Calu3 (cell line): ENCODE results near the gene PDZD2. TPM values are rescaled to one million over a fixed set of nuclear protein-coding genes. Genes with fewer than 3 reads are reported as not detected.

Experiments used
- BruUV-seq: library from RNA; stranded (reverse); fragments of 400-500 nt; replicated peaks from 2 replicates; lab custom pipeline; 2021; lab: Mats Ljungman, UMichigan
- CTCF ChIA-PET: fragments of 300-600 bp; sonication (Branson Sonifier 250); formaldehyde crosslinking; loops from one replicate; lab custom pipeline; 2022; ENCODE audit warnings: antibody characterized with exemption; lab: Charles Lee
- DNase-seq: peaks from one replicate; pipeline ENCODE4 v3.0.0; 2022
- H3K27ac Mint-ChIP-seq: one replicate; pipeline ENCODE4 v1.8.0; 2022; ENCODE audit warnings: mixed read lengths; ENCODE audit not compliant: unreplicated experiment
- H3K27me3 Mint-ChIP-seq: one replicate; pipeline ENCODE4 v1.8.0; 2022; ENCODE audit warnings: mixed read lengths; ENCODE audit not compliant: unreplicated experiment
- H3K36me3 Mint-ChIP-seq: one replicate; pipeline ENCODE4 v1.8.0; 2022; ENCODE audit warnings: mild to moderate bottlenecking, moderate library complexity, mixed read lengths; ENCODE audit not compliant: insufficient read depth, unreplicated experiment
- H3K4me1 Mint-ChIP-seq: one replicate; pipeline ENCODE4 v1.8.0; 2022; ENCODE audit warnings: mild to moderate bottlenecking, low read depth, mixed read lengths; ENCODE audit not compliant: unreplicated experiment
- H3K4me3 Mint-ChIP-seq: one replicate; pipeline ENCODE4 v1.8.0; 2022; ENCODE audit warnings: mild to moderate bottlenecking, low read depth, moderate library complexity, mixed read lengths; ENCODE audit not compliant: unreplicated experiment
- H3K9me3 Mint-ChIP-seq: one replicate; pipeline ENCODE4 v1.8.0; 2022; ENCODE audit warnings: low read depth, mixed read lengths; ENCODE audit not compliant: unreplicated experiment
- CTCF ChIP-seq: fragments of 200-600 bp; IDR thresholded peaks from one replicate; pipeline ENCODE4 v1.8.0; 2022; ENCODE audit warnings: antibody characterized with exemption; ENCODE audit not compliant: unreplicated experiment
- intact Hi-C: fragments of 100-400 bp; cut with micrococcal nuclease; formaldehyde crosslinking; loops from one replicate; pipeline ENCODE4 v1.10.0; 2022; ENCODE audit not compliant: unreplicated experiment
- total RNA-seq: library from RNA; stranded (reverse); gene quantifications from 2 replicates; pipeline ENCODE4 v1.2.3, GENCODE V29; 2022

PDZD2 gene
- total RNA-seq, 1 experiment from 2014 or later: 0.97 TPM

DNA sequence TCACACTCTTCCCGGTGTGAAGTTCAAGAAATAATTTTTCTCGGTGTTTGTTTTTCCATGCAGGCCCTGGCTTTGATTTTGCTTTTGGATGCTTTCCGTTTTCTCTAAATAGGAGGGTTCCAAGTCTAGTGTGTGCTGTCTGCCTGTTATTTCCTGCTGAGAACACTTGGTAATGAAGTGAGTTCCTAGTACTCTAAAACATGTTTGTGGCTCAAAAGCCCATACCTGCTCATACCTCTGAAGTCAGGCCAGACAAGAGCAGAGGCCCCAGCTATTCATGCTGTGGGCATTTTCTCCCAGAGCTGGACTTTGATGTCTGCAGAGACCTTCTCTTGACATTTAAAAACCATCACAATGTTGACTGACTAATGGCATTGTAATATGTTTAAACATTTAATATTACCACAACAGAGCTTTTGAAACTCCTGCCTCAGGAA lies 324.0 kb downstream of the PDZD2 start:
- Mint-ChIP-seq H3K4me1 (no peaks in the 10 kb centered on the region), H3K9me3 (no peaks in the 10 kb centered on the region), H3K4me3 (no peak overlapping the region), H3K36me3 (no peaks in the 10 kb centered on the region), H3K27me3 (peaks cover 42% of the 10 kb centered on the region), H3K27ac (no peak overlapping the region)
- CTCF ChIA-PET: no interaction called here
- no peak for TF ChIP-seq CTCF
- intact Hi-C loops: no loop called here
- BruUV-seq: no TSS peak
- no peak for DNase-seq

DNA sequence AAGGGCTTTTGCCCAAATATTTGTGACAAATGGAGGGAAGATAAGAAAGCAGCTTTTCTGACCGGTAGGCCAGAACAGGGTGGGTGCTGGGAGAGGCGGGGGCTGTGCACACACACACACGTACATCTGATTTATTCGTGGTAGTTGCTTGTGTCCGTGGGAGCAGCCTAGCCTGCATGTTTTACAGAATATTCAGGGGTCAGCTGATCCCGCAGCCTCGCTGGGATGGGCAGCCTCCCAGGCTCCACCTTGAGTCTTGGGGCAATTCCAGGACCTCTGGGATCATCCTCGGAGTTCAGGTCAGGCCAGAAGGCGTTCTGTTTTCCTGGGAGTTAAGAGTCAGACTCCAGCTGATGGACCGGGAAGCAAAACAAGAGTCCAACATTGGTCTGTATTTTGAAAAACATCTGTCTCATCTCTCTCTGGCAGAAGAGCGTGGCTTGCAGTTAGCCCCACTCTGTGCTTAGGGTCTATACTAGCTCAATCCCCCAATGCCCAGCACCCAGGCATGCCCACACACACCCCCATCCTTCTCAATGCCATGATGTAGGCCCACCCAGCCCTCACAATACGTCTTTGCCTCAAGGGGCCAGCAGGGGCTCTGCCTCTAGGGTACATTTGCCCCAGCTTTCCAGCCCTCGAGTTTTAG lies 324.6 kb downstream of the PDZD2 start:
- CTCF ChIA-PET: no interaction called here
- Mint-ChIP-seq H3K36me3 (no peaks in the 10 kb centered on the region), H3K27ac (no peak overlapping the region), H3K4me1 (no peaks in the 10 kb centered on the region), H3K9me3 (no peaks in the 10 kb centered on the region), H3K27me3 (peaks cover 42% of the 10 kb centered on the region), H3K4me3 (no peak overlapping the region)
- no peak for TF ChIP-seq CTCF
- no peak for DNase-seq
- intact Hi-C loops: no loop called here
- BruUV-seq: no TSS peak

DNA sequence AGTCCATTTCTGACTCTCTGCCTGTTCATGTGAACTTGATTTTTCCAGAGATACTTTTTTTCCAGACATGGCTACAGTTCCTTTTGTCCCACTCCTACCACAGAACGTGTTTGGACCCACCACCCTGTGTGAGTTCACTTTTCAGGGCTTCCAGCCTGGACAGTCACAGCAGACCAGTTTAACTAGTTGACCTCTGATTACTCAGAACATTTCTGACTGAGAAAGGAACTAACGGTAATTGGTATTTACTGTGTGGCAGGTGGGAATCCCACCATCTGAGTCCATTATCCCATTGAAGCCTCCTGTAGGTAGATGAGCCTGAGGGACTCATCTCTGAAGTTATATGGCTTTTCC lies 325.1 kb downstream of the PDZD2 start:
- Mint-ChIP-seq H3K4me3 (no peak overlapping the region), H3K27ac (no peak overlapping the region), H3K4me1 (no peaks in the 10 kb centered on the region), H3K36me3 (no peaks in the 10 kb centered on the region), H3K27me3 (peaks cover 44% of the 10 kb centered on the region), H3K9me3 (no peaks in the 10 kb centered on the region)
- no peak for TF ChIP-seq CTCF
- no TSS peak for BruUV-seq
- CTCF ChIA-PET: no interaction called here
- no peak for DNase-seq
- intact Hi-C loops: no loop called here

DNA sequence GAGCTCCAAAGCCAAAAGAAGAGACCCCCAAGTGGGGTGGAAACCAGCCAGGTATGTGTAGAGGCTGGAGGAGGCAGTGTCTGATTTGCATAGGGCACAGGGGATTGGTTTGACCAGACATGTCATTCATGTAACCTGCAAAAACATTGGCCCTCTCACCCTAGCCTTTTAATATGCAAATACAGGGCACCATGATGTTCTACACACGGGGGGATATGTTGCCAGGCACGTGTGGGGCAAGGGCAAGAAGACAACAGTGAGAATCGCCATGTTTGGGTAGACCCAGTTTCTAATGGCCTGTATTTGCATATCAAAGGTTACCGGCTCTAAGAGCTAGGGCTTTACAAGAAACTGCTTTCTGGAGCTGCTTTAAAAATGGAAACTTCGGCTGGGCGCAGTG lies 326.3 kb downstream of the PDZD2 start:
- intact Hi-C loops: no loop called here
- BruUV-seq: no TSS peak
- no peaks in the 10 kb centered on the region for H3K36me3 Mint-ChIP-seq
- H3K27me3 Mint-ChIP-seq: peaks cover 50% of the 10 kb centered on the region
- H3K4me1 Mint-ChIP-seq: no peaks in the 10 kb centered on the region
- TF ChIP-seq CTCF: no peak
- no peaks in the 10 kb centered on the region for H3K9me3 Mint-ChIP-seq
- CTCF ChIA-PET: no interaction called here
- no peak for DNase-seq
- H3K27ac Mint-ChIP-seq: no peak overlapping the region
- H3K4me3 Mint-ChIP-seq: no peak overlapping the region
